Panc1 (cell line): ENCODE data around the gene TIPRL. TPM values are rescaled to one million over a fixed set of nuclear protein-coding genes. Genes with fewer than 3 reads are reported as not detected.

Source experiments
- ATAC-seq: fragments of 200-7000 bp; cut with Tn5 transposase; 2 replicates; pipeline ENCODE4 v1.9.1; 2020; ENCODE audit warnings: mild to moderate bottlenecking, moderate library complexity
- BruUV-seq: library from RNA; stranded (reverse); fragments of 400-500 nt; replicated peaks from 2 replicates; lab custom pipeline; 2021; lab: Mats Ljungman, UMichigan
- CTCF ChIA-PET: fragments of 300-600 bp; sonication (Branson Sonifier 250); formaldehyde crosslinking; loops from one replicate; lab custom pipeline; 2022; ENCODE audit warnings: antibody characterized with exemption; lab: Charles Lee
- POLR2A ChIA-PET: fragments of 300-600 bp; sonication (Branson Sonifier 250); formaldehyde crosslinking; loops from one replicate; lab custom pipeline; 2022; ENCODE audit warnings: antibody characterized with exemption; lab: Charles Lee
- DNase-seq: peaks from one replicate; pipeline ENCODE4 v3.0.0-alpha.2; 2010; ENCODE audit warnings: low read depth, low spot score
- H3K27ac ChIP-seq: 2 replicates; pipeline ENCODE4 v1.5.1; 2011; ENCODE audit warnings: mild to moderate bottlenecking, low read length, inconsistent platforms
- H3K27me3 ChIP-seq: fragments of 200-500 bp; sonication (Bioruptor generic); 2 replicates; pipeline ENCODE4 v1.6.0; 2014; ENCODE audit warnings: low read length, inconsistent platforms; ENCODE audit not compliant: control insufficient read depth, insufficient read depth
- H3K36me3 ChIP-seq: fragments of 200-500 bp; sonication (Bioruptor generic); 2 replicates; pipeline ENCODE4 v1.5.1; 2014; ENCODE audit warnings: inconsistent platforms, mild to moderate bottlenecking, low read length, moderate library complexity; ENCODE audit not compliant: control insufficient read depth, insufficient read depth
- H3K4me1 ChIP-seq: 2 replicates; pipeline ENCODE4 v1.5.1; 2011; ENCODE audit warnings: inconsistent platforms, mild to moderate bottlenecking, low read length, moderate library complexity; ENCODE audit not compliant: control insufficient read depth, insufficient read depth
- H3K4me3 ChIP-seq, 2 experiments: 2 replicates each; pipeline ENCODE4 v1.5.1; 2011 to 2012; ENCODE audit warnings: low read depth in 2 of 2, low read length in 2 of 2, mild to moderate bottlenecking in 2 of 2, inconsistent platforms in 1 of 2, moderate library complexity in 1 of 2
- H3K9me3 ChIP-seq: fragments of 200-500 bp; sonication (Bioruptor generic); 2 replicates; pipeline ENCODE4 v1.5.1; 2014; ENCODE audit warnings: low read depth, mild to moderate bottlenecking, inconsistent platforms, low read length, moderate library complexity; ENCODE audit not compliant: control insufficient read depth, insufficient read depth
- CTCF ChIP-seq: fragments of 450-650 bp; IDR thresholded peaks from 2 replicates; pipeline ENCODE4 v1.5.1; 2017; ENCODE audit warnings: mild to moderate bottlenecking
- POLR2AphosphoS5 ChIP-seq: IDR thresholded peaks from 2 replicates; pipeline ENCODE4 v1.6.1; 2012; ENCODE audit warnings: mild to moderate bottlenecking, low read depth, low read length, moderate library complexity
- REST ChIP-seq, 2 experiments: IDR thresholded peaks; 2 replicates each; pipeline ENCODE4 v1.6.1; 2011 to 2012; ENCODE audit warnings: low read depth in 2 of 2, control low read depth in 1 of 2, low read length in 1 of 2, mild to moderate bottlenecking in 1 of 2, moderate library complexity in 1 of 2; ENCODE audit not compliant: insufficient read depth in 1 of 2
- in situ Hi-C: cut with HindIII; loops from 2 replicates; pipeline ENCODE4 v1.10.0; 2016; ENCODE audit warnings: low sequenced_read_pairs, low pct_unique_long_range_greater_than_20kb
- intact Hi-C: fragments of 100-400 bp; cut with micrococcal nuclease; formaldehyde crosslinking; loops from one replicate; pipeline ENCODE4 v1.10.0; 2022; ENCODE audit not compliant: unreplicated experiment
- total RNA-seq: library from RNA; stranded (reverse); gene quantifications from one replicate; pipeline ENCODE4 v1.2.1, GENCODE V29; 2021; ENCODE audit not compliant: unreplicated experiment

TIPRL gene
- total RNA-seq, 1 experiment from 2014 or later: 48.5 TPM

- in situ Hi-C loops: no loop called here
- BruUV-seq: no TSS peak
- CTCF ChIA-PET: no interaction called here
- Histone ChIP-seq H3K9me3 (no peaks in the 10 kb centered on the region), H3K4me3 (no peak overlapping the region), H3K27me3 (no peaks in the 10 kb centered on the region), H3K36me3 (peaks cover 26% of the 10 kb centered on the region), H3K27ac (no peak overlapping the region), H3K4me1 (no peaks in the 10 kb centered on the region)
- ATAC-seq: no peak
- DNase-seq: no peak
- POLR2A ChIA-PET: no interaction called here
- intact Hi-C loops: no loop called here
- TF ChIP-seq REST (IDR thresholded peaks at IDR 0.05; ENCODE audit: insufficient read depth in 1 of 2, low read depth in 2 of 2, low read length in 1 of 2) (no peak), CTCF (no peak), POLR2AphosphoS5 (no peak)
Measured at GRCh38 chr1:168195199-168196135, 16.7 kb downstream of the TIPRL start.

- POLR2A ChIA-PET: no interaction called here
- H3K9me3 ChIP-seq: no peaks in the 10 kb centered on the region
- H3K4me1 ChIP-seq: no peaks in the 10 kb centered on the region
- TF ChIP-seq CTCF: no peak
- ATAC-seq (no peak), DNase-seq (no peak)
- no peak overlapping the region for H3K4me3 ChIP-seq
- BruUV-seq: no TSS peak
- H3K27me3 ChIP-seq: no peaks in the 10 kb centered on the region
- in situ Hi-C loops (no loop called here), intact Hi-C loops (no loop called here)
- H3K27ac ChIP-seq: no peak overlapping the region
- H3K36me3 ChIP-seq: peaks cover 29% of the 10 kb centered on the region
- CTCF ChIA-PET: no interaction called here
Measured at GRCh38 chr1:168199056-168199455, 20.3 kb downstream of the TIPRL start.
